ENCODE measurements around the gene SPOCD1. TPM values are rescaled to one million over a fixed set of nuclear protein-coding genes. Genes with fewer than 3 reads are reported as not detected.
A peak's percentile ranks its signal among the peaks of the same experiment; 100 is the strongest.

Gene SPOCD1
- polyA plus RNA-seq, 2 of the 4 experiments (the other 2 are of a cell fraction) = 0.98 to 4.8 TPM

GRCh38 chr1:31751822-31752241 is 64.0 kb downstream of the SPOCD1 start (continued):
- no peak for TF ChIP-seq HES2 (IDR thresholded peaks at IDR 0.05)
- TF ChIP-seq SREBF2 (IDR thresholded peaks at IDR 0.05) = no peak
- no peak for TF ChIP-seq NR3C1 (IDR thresholded peaks at IDR 0.05)
- no peak for TF ChIP-seq HOXB13 (CRISPR knock-in tag; IDR thresholded peaks at IDR 0.05; ENCODE audit: low read depth)
- TF ChIP-seq KDM1A (IDR thresholded peaks at IDR 0.05; ENCODE audit: low read depth) = no peak
- no peak for TF ChIP-seq CBX8 (IDR thresholded peaks at IDR 0.05)
- no peak for TF ChIP-seq SMC3 (IDR thresholded peaks at IDR 0.05)
- TF ChIP-seq BHLHE40 (IDR thresholded peaks at IDR 0.05; ENCODE audit: low read depth, low read length) = no peak

- H3K27ac ChIP-seq = no peak overlapping the region
- 74% methylated on average over 11 of the region's 11 CpGs for WGBS (ENCODE audit: missing lambda C conversion rate)
- H3K4me3 ChIP-seq = no peak overlapping the region
- no peaks in the 10 kb centered on the region for H3K9me3 ChIP-seq
- peaks cover 10% of the 10 kb centered on the region; the same call in 2 of the 3 replicates for H3K4me1 ChIP-seq
- DNase-seq (ENCODE audit: low read depth in 1 of 2, low spot score in 1 of 2) (no peak), FAIRE-seq (no peak), ATAC-seq (no peak)
- H3K4me2 ChIP-seq = no peak overlapping the region
- POLR2A ChIA-PET = interaction anchor here (1.0 kb wide), 1 partner anchor 10 kb away, joined by 3 read pairs; no protein-coding TSS in a partner anchor
- TF ChIP-seq FOSL2 (IDR thresholded peaks at IDR 0.05) (no peak), FOSL2 (CRISPR knock-in tag; IDR thresholded peaks at IDR 0.05) (no peak), HOXA7 (CRISPR knock-in tag; IDR thresholded peaks at IDR 0.05) (no peak), FOXS1 (CRISPR knock-in tag; IDR thresholded peaks at IDR 0.05) (no peak), TP53 (CRISPR knock-in tag; IDR thresholded peaks at IDR 0.05) (no peak), ELK1 (IDR thresholded peaks at IDR 0.05; ENCODE audit: low read depth, low read length) (no peak), MAFK (IDR thresholded peaks at IDR 0.05; ENCODE audit: partially characterized antibody) (no peak), JUNB (IDR thresholded peaks at IDR 0.05) (no peak), TFCP2L1 (CRISPR knock-in tag; IDR thresholded peaks at IDR 0.05) (no peak), CTCF (IDR thresholded peaks at IDR 0.05) (no peak), ZNF302 (CRISPR knock-in tag; IDR thresholded peaks at IDR 0.05) (no peak)
- CTCF ChIA-PET = interaction anchor here (1.8 to 2.5 kb wide), 4 partner anchors 9 to 87 kb away, joined by 4 to 10 read pairs (median 5); no protein-coding TSS in a partner anchor
Measured at GRCh38 chr1:31750858-31751510, 64.8 kb downstream of the SPOCD1 start.

- Histone ChIP-seq H3K4me1 (peaks cover 13% of the 10 kb centered on the region; the same call in 2 of the 3 replicates), H3K9me3 (no peaks in the 10 kb centered on the region), H3K4me2 (no peak overlapping the region), H3K4me3 (no peak overlapping the region), H3K27ac (no peak overlapping the region)
- no peak for TF ChIP-seq JUNB (IDR thresholded peaks at IDR 0.05)
- TF ChIP-seq ZC3H11A (IDR thresholded peaks at IDR 0.05) = no peak
- no peak for TF ChIP-seq MAZ (IDR thresholded peaks at IDR 0.05; ENCODE audit: borderline replicate concordance, low read depth, low read length)
- TF ChIP-seq FOXS1 (CRISPR knock-in tag; IDR thresholded peaks at IDR 0.05) = no peak
- TF ChIP-seq NPAS2 (CRISPR knock-in tag; IDR thresholded peaks at IDR 0.05; ENCODE audit: borderline replicate concordance) = no peak
- no peak for TF ChIP-seq SMC3 (IDR thresholded peaks at IDR 0.05)
- TF ChIP-seq ZFP36 (IDR thresholded peaks at IDR 0.05; ENCODE audit: borderline replicate concordance, partially characterized antibody) = peak; percentile 94
- 92% methylated on average over 7 of the region's 7 CpGs for WGBS (ENCODE audit: missing lambda C conversion rate)
- CTCF ChIA-PET = interaction anchor here (1.2 to 2.5 kb wide), 7 partner anchors 10 to 87 kb away, joined by 3 to 10 read pairs (median 4); no protein-coding TSS in a partner anchor
- no peak for FAIRE-seq
- ATAC-seq = no peak
- no peak for DNase-seq (ENCODE audit: low read depth in 1 of 2, low spot score in 1 of 2)
- POLR2A ChIA-PET = interaction anchor here (1.0 kb wide), 1 partner anchor 11 kb away, joined by 3 read pairs; no protein-coding TSS in a partner anchor
Measured at GRCh38 chr1:31749785-31750735, 65.8 kb downstream of the SPOCD1 start.
